Measurements from ENCODE around the gene CNKSR3. TPM values are rescaled to one million over a fixed set of nuclear protein-coding genes. Genes with fewer than 3 reads are reported as not detected.

The CNKSR3 gene
- total RNA-seq, 1 experiment from 2014 or later = 3.9 TPM

- Mint-ChIP-seq H3K36me3 (ENCODE audit: insufficient read depth, unreplicated experiment) (peaks cover 8% of the 10 kb centered on the region), H3K4me3 (ENCODE audit: unreplicated experiment) (no peak overlapping the region), H3K9me3 (ENCODE audit: unreplicated experiment) (no peaks in the 10 kb centered on the region), H3K27ac (ENCODE audit: low read depth, unreplicated experiment) (no peak overlapping the region), H3K27me3 (ENCODE audit: insufficient read depth, unreplicated experiment) (no peaks in the 10 kb centered on the region), H3K4me1 (ENCODE audit: insufficient read depth, unreplicated experiment) (peaks cover 6% of the 10 kb centered on the region)
- intact Hi-C loops (cut with micrococcal nuclease) = no loop called here
- ChIA-PET CTCF (interaction anchor here (1.1 kb wide), 1 partner anchor 34 kb away, joined by 3 read pairs; no protein-coding TSS in a partner anchor), POLR2A (interaction anchor here (0.6 to 0.7 kb wide), 2 partner anchors 436 to 523 kb away, joined by 3 to 4 read pairs; no protein-coding TSS in a partner anchor)
- TF ChIP-seq CTCF (IDR thresholded peaks at IDR 0.05; ENCODE audit: unreplicated experiment) = no peak
- DNase-seq (ENCODE audit: unreplicated experiment) = peak; percentile 61
- BruUV-seq (replicated peaks) = no TSS peak
These were observed 108.3 kb downstream of the CNKSR3 start for GRCh38 chr6:154402081-154402780.

DNA sequence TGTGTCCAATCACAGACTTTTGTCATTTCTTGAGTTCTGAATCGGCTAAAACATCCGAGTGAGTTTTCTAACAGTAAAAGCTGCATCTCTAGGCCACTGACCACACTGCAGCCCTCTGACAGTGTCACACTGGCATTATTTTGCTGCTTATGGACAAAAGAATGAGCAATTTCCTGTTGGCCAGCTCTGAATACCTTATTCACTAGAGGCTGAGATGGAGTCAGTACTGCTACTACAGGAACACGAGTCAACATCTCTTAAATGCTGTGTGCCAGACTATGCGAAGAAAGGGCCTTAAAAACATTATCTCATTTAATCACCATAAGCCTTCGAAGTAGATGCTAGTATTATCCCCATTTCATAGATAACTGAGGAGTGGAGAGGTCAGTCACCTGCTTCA is 111.4 kb downstream of the CNKSR3 start:
- Mint-ChIP-seq H3K9me3 (ENCODE audit: unreplicated experiment) (no peaks in the 10 kb centered on the region), H3K27me3 (ENCODE audit: insufficient read depth, unreplicated experiment) (no peaks in the 10 kb centered on the region), H3K27ac (ENCODE audit: low read depth, unreplicated experiment) (no peak overlapping the region), H3K4me1 (ENCODE audit: insufficient read depth, unreplicated experiment) (no peaks in the 10 kb centered on the region), H3K4me3 (ENCODE audit: unreplicated experiment) (no peak overlapping the region), H3K36me3 (ENCODE audit: insufficient read depth, unreplicated experiment) (no peaks in the 10 kb centered on the region)
- POLR2A ChIA-PET = interaction anchor here (0.7 kb wide), 1 partner anchor 41 kb away, joined by 3 read pairs; no protein-coding TSS in a partner anchor
- no peak for TF ChIP-seq CTCF (IDR thresholded peaks at IDR 0.05; ENCODE audit: unreplicated experiment)
- CTCF ChIA-PET = no interaction called here
- intact Hi-C loops (cut with micrococcal nuclease) = no loop called here
- no TSS peak for BruUV-seq (replicated peaks)
- DNase-seq (ENCODE audit: unreplicated experiment) = no peak

- no TSS peak for BruUV-seq (replicated peaks)
These were observed 112.8 kb downstream of the CNKSR3 start for GRCh38 chr6:154397491-154398195.

More at GRCh38 chr6:154397491-154398195, 112.8 kb downstream of the CNKSR3 start:
- Mint-ChIP-seq H3K9me3 (ENCODE audit: unreplicated experiment) (no peaks in the 10 kb centered on the region), H3K4me1 (ENCODE audit: insufficient read depth, unreplicated experiment) (no peaks in the 10 kb centered on the region), H3K27ac (ENCODE audit: low read depth, unreplicated experiment) (no peak overlapping the region), H3K36me3 (ENCODE audit: insufficient read depth, unreplicated experiment) (no peaks in the 10 kb centered on the region), H3K4me3 (ENCODE audit: unreplicated experiment) (no peak overlapping the region), H3K27me3 (ENCODE audit: insufficient read depth, unreplicated experiment) (no peaks in the 10 kb centered on the region)
- intact Hi-C loops (cut with micrococcal nuclease) = no loop called here
- CTCF ChIA-PET = no interaction called here
- DNase-seq (ENCODE audit: unreplicated experiment) = no peak
- POLR2A ChIA-PET = no interaction called here
- TF ChIP-seq CTCF (IDR thresholded peaks at IDR 0.05; ENCODE audit: unreplicated experiment) = no peak

Data from MCF 10A (cell line).